Measurements from ENCODE around the gene PRR5.
A peak's percentile ranks its signal among the peaks of the same experiment; 100 is the strongest.

Gene PRR5

GRCh38 chr22:44667829-44668189, 34.2 kb upstream of the PRR5 start:
- H3K4me3 ChIP-seq (ENCODE audit: low read depth, low read length), result peak overlapping the region; percentile 41
- no peak for DNase-seq (ENCODE audit: low read depth)
- TF ChIP-seq CTCF (IDR thresholded peaks at IDR 0.05; ENCODE audit: low read depth, low read length, missing control alignments), result no peak
- in situ Hi-C loops (cut with HindIII; ENCODE audit: low sequenced_read_pairs), result loop anchor here (5.0 kb wide), 1 partner anchor 61 kb away; no protein-coding TSS in a partner anchor

- no peak for TF ChIP-seq CTCF (IDR thresholded peaks at IDR 0.05; ENCODE audit: low read depth, low read length, missing control alignments)
- peak overlapping the region; percentile 41 for H3K4me3 ChIP-seq (ENCODE audit: low read depth, low read length)
- no peak for DNase-seq (ENCODE audit: low read depth)
- in situ Hi-C loops (cut with HindIII; ENCODE audit: low sequenced_read_pairs), result loop anchor here (5.0 kb wide), 1 partner anchor 61 kb away; no protein-coding TSS in a partner anchor
Observed at GRCh38 chr22:44668190-44668885, 33.7 kb upstream of the PRR5 start.

- H3K4me3 ChIP-seq (ENCODE audit: low read depth, low read length), result peak overlapping the region; percentile 41
- DNase-seq (ENCODE audit: low read depth), result no peak
- TF ChIP-seq CTCF (IDR thresholded peaks at IDR 0.05; ENCODE audit: low read depth, low read length, missing control alignments), result no peak
- in situ Hi-C loops (cut with HindIII; ENCODE audit: low sequenced_read_pairs), result loop anchor here (5.0 kb wide), 1 partner anchor 62 kb away; no protein-coding TSS in a partner anchor
Observed at GRCh38 chr22:44668886-44669521, 33.0 kb upstream of the PRR5 start.

- peak; percentile 46 for TF ChIP-seq CTCF (IDR thresholded peaks at IDR 0.05; ENCODE audit: low read depth, low read length, missing control alignments)
- no peak for DNase-seq (ENCODE audit: low read depth)
- peak overlapping the region; percentile 41 for H3K4me3 ChIP-seq (ENCODE audit: low read depth, low read length)
- in situ Hi-C loops (cut with HindIII; ENCODE audit: low sequenced_read_pairs), result loop anchor here (5.0 kb wide), 1 partner anchor 62 kb away; no protein-coding TSS in a partner anchor
Observed at GRCh38 chr22:44669561-44669976, 32.4 kb upstream of the PRR5 start.

GRCh38 chr22:44670220-44670988, 31.6 kb upstream of the PRR5 start:
- in situ Hi-C loops (cut with HindIII; ENCODE audit: low sequenced_read_pairs), result no loop called here
- no peak for DNase-seq (ENCODE audit: low read depth)
- no peak overlapping the region for H3K4me3 ChIP-seq (ENCODE audit: low read depth, low read length)
- TF ChIP-seq CTCF (IDR thresholded peaks at IDR 0.05; ENCODE audit: low read depth, low read length, missing control alignments), result no peak

GRCh38 chr22:44671742-44672141, 30.3 kb upstream of the PRR5 start:
- in situ Hi-C loops (cut with HindIII; ENCODE audit: low sequenced_read_pairs), result no loop called here

More at GRCh38 chr22:44671742-44672141, 30.3 kb upstream of the PRR5 start:
- DNase-seq (ENCODE audit: low read depth), result no peak
- TF ChIP-seq CTCF (IDR thresholded peaks at IDR 0.05; ENCODE audit: low read depth, low read length, missing control alignments), result no peak
- no peak overlapping the region for H3K4me3 ChIP-seq (ENCODE audit: low read depth, low read length)

Data from astrocyte of the cerebellum (primary cell).